GF-D8 (cell line): ENCODE results near the gene SERPINE1.

Experiments
- DNase-seq: peaks from one replicate; lab custom pipeline; 2025; lab: John Stamatoyannopoulos, UW

SERPINE1 gene

DNA sequence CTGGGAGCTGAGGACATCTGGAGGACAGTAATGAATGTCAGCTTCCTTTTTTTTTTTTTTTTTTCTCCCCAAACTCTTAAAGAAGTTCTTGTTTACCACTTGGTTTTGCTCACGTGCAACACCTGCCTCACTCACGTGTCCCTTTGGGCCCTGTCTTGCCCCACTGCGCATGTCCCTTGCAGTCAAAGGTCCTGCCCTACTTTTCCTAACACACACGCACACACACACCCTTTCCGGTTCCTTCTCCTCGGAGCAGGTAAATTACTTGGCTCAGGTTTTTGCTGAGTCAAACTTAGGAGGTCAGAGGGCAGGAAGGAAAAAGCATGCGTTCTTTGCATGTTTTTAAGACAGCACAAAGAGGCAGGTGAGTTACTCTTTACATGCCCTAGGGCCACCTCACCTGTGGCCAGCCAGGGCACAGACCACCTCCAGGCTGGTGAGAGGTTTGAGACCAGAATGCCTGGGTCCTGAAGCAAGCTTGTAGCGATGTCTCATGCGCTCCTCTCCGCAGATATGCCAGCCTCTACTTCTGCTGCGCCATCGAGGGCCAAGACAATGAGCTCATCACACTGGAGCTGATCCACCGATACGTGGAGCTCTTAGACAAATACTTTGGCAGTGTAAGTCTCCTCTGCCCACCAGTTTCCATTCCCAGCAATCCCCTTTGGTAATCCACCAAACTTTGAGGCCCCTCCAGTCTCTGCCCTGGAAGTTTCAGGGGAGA lies 30.1 kb downstream of the SERPINE1 start:
- DNase-seq: no peak

DNA sequence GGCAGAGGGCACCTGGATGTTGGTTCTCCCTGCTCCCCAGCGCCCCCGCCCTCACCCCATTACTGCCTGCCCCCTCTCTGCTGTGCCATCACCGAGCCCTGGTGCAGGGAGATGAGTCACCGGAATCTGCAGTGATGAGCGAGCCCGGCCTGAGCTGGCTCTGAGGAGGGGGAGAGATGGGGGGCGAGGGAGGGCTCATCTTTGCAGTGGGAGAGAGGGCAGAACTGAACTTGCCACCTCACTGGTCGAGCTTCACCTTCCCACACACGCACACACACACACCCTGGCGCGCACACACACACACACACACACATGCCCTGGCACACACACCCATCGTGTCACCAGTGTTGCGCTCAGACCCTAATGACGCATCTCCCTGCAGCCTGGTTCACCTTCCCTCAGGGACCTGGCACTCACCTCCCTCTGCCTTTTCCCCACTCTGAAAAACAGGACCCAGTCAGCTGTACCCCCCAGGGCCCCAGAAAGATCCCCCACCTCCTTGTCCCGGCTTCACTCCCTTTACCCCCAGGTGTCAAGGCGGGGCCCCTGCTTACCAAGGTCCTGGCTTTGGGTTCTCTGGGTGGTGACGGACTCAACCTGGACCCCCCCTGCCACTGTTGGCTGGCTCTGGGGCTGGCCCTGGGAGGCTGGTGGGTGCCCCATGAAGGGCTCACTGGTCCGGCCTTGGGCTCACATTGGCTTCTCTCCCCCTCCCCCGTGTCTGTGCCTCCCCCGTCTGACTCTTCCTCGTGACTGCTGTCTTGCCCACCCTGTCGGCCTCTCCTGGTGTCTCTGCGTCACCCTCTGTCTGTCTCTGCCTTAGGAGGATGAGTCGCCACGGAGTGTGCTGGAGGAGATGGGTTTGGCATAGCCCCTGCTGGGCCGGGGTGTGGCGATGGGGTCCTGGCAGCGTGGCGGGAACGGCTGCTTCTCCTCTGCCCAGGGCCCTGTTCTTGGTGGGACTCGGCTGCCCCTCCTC lies 33.1 kb downstream of the SERPINE1 start:
- no peak for DNase-seq

DNA sequence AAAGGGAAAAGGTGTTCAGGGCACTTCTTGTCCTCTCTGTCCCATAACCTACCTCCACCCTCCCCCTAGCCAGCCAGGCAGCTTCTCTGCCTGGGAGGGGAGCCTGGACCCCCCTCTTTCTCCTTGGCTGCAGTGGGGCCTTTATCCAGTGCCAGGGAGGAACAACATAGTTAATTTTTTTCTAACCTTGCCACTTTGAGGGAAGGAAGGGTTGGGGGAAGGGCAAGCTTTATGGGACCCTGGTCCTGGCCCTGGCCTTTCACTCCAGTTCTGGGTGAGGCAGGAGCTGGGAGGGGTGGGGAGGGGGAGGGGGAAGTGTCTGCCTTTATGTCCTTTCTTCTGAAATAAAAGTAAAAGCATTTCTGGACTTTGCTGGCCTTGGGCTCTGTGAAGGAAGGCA lies 34.0 kb downstream of the SERPINE1 start:
- no peak for DNase-seq

DNA sequence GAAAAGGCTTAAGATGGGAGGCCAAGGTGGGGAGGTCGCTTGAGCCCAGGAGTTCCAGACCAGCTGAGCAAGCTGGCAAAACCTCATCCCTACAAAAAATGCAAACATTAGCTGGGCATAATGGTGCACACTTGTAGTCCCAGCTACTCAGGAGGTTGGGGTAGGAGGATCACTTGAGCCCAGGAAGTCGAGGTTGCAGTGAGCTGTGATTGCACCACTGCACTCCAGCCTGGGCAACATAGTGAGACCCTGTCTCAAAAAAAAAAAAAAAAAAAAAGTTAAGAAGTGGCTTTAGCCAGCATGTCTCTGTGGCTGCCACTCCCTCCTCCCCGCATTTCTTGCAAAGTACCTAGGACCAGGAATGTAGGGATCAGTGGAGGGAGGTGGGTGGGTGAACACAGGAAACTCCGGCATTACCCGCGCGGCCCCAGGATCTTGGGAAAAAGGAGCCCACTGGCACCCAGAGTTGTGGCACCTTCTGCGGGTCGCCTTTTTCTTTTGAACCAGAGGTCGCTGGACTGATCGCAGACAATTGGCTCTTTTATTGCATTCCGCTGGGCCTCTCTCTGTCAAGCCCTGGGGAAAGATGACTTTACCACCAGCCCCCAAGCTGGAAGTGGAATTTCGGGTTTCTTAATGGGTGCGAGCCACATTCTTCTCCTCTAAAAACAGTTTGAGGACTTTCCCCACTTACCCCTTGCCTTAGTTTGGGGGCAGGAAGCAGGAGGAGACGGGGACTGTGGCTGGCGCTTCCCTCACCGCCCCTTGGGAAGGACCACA lies 35.0 kb downstream of the SERPINE1 start:
- no peak for DNase-seq

DNA sequence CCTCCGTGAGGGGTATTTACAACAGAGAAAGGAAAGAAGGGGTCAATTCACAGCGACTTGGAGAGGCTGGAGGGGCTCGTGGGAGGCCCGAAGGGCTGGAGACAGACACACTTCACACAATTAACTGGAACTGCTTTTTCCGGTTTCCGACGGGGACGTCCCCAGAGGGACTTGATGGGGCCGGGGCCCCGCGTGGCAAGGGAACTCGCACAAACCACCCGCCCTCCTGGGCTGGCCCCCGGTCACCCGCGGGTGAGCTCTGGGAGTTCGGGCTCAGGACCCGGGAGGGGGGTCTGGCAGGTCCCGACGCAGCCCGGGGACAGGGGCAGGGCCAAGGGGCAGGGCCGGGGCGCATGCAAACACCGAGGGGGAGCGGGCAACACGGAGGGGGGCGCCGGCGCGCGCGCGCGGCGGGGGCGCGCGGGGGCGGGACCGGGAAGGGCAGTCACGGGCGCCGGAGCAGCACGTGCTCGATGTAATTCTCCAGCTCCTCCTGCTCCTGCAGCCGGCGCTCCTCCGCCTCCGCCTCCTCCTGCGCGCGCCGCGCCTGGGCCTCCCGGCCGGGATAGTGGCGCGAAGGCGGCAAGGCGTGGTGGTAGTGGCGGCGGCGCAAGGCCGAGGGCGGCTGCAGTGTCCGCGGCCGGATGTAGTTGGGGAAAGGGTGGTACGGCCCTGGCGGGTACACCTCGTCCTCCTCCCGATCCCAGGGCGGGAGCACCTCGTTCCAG lies 35.8 kb downstream of the SERPINE1 start:
- no peak for DNase-seq

DNA sequence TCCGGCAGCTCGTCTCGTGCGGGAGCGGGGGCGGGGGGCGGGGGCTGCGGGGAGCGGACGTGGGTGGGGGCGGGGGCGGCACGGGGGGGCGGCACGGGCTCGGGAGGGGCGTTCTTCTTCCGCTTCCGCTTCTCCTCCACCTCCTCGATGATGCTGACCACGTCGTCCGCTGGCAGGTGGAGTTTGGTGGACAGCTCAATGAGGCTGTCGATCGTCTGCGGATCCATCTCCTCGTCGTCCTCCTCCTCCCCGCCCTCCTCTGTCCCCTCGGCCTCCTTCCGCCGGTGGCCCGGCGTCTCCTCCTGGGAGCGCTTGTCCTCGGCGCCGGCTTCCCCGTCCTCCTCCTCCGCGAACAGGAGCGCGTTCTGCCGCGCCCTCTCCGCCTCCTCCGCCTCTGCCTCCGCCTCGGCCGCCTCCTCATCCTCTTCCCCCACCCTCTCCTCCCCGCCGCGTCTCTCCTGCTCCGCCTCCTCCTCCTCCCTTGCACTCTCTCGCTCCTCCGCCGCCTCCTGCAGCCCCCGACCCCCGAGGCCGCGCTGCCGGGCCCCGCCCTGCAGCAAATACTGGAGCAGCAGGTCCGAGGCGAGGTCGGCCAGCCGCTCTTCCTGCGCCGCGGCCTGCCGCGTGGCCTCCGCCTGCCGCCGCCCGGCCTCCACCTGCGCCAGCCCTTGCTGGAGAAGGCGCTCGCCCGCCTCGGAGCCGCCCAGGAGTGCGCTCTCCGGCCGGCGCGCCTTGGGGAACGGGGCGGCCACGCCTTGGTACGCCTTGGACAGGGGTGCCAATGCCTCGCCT lies 36.6 kb downstream of the SERPINE1 start:
- no peak for DNase-seq

DNA sequence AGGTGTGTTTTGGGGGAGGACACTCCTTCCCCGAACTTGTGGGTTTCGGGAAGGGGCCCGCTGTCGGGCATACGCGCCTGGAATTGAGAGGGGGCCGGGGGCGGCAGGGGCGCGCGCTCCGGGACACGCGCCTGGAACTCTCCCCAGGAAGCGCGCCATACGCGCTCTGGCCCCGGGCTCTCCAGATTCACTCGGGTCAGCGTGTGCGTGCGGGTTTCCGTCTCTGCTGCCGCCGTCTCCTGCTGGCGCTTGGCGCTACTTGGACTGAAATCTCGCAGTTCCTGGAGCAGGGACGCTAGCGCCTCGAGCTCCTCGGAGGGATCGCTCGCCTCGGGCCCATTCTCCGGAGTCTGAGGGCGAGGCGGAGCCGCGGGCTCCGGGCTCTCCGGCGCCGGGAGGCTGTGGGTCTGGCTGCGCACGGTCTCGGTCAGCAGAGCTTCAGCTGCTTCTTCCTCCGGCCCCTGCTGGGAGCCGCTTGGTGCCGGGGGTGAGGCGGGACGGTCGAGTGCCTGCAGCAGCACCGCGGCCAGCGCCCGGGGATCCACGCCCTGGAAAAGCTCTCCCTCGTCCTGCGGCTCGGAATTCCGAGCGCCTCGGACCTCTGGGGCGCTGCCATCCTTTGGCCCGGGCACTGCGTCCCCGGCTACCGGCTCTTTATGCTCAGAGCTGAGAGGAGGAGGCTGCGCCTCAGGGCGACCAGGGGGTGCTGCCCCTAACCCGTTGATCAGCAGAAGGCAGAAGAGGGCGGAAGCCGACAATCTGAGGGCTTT lies 37.4 kb downstream of the SERPINE1 start:
- DNase-seq: no peak

DNA sequence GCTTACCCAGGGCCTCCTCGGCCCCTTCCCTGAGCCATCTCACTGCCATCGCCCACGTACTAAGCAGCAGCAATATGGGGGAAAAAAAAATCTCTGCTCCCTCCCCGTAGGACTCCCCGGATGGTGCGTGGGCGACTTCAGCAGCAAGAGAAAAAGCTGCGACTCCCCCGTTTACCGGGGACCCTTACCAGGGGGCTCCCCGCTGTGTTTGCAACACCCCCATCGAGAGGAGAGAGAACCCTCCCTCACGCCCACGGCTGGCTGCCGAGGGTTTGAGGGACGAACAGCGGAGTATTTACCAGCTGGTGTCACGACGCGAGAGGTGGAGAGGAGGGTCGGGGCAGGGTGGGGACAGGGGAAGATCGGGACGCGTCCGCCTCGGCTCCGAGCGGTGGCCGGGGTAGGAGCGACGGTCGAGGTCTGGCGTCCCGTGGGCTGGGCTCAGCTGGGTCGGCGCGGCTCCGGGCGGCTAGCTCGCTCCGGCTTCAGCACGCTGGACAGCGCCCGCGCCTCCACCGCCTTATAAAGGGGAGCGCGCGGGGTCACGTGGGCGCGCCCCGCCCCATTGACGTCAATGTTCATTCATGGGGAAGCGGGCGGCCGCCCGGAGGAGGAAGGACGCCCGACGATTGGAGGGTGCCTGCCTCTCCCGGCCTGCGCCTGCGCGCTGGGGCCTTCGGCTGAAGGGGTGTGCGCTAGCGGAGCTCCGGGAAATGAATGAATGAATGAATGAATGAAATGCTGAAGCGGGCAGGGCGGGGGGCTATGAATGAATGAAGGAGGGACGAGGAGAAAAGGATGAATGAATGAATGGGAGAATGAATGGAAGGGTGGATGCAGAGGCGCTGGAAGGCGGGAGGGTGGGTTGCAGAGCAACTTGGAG lies 38.4 kb downstream of the SERPINE1 start, which contains the start of gene VGF:
VGF (minus strand) TSS at position 495 of the 883 bp plus-strand sequence. CDS start 726 bp downstream, outside the sequence.
- DNase-seq: no peak

DNA sequence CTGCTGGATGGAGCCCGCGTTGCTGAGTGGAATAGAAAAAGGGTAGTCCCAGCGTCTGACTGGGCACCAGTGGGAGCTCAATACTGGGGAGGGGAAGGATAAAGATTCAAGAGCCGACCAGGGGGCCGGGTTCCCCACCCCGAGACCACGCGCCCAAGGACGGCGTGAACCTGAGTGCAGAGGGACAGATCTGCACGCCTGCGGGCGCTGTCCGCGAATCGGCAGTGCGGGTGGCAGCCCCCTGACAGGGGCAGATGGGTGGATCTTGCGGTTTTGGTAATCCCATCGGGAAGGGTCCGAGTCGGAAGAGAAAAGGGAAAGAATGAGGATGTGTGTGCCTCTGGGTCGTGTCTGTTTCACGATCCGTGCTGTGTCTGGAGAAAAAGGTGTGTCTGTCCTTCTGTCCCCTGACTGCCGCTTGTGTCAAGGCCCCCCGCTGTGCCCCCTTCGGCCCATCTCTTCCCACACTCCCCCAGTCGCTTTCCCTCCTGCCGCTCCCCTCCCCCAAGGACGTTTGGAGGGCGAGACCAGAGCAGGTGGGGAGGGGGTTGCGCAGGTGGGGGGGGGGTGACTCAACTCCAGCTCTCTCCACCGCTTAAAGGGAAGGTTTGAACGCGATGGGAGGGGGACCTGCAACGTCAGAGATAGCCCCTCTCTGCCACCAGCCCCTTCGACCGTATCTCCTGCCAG lies 39.2 kb downstream of the SERPINE1 start:
- DNase-seq: no peak

DNA sequence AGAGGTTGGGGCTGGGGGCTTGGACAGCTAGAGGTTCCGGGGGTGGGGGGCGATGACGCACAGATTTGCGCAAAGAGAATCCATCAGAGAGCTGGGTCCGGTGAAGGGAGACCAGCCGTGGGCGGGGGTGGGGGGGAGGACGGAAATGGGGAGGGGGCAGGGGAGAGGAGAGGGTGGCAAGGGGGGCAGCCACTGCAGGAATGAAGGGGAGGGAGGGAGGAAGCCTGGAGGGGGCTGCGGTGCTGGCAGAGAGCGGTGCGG lies 39.7 kb downstream of the SERPINE1 start:
- no peak for DNase-seq

DNA sequence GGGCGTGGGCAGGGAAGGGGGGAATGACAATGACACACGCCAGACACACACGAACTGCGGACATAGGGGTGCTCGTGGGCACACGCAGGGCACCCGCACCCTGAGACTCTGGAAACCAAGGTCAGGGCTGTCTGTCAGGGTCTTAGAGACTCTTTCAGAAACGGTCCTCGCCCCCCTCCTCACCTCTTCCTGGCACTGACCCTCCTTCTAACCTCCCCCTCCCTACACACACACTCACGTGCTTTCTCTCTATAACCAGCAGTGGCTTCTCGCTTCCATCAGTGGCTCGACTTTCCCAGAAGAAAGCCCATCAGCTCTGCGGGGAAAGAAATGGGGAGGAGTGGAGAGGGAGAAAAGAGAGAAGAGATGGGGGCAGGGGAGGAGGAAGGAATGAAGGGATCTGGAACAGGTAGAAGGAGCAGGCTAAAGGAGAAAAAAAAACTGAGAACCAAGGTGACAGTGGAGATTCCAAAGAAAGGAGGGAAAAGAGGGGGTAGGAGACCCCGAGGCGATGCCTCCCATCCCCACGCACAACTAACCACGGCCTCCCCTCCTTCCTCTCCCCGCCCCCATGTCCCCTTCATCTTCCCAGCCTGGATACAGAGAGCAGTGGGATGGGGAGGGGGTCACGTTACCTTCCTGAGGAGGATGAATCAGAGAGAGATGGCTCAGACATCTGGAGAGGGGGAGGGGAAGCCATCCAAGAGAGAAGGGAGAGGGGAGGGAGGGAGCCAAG lies 40.2 kb downstream of the SERPINE1 start:
- DNase-seq: no peak

DNA sequence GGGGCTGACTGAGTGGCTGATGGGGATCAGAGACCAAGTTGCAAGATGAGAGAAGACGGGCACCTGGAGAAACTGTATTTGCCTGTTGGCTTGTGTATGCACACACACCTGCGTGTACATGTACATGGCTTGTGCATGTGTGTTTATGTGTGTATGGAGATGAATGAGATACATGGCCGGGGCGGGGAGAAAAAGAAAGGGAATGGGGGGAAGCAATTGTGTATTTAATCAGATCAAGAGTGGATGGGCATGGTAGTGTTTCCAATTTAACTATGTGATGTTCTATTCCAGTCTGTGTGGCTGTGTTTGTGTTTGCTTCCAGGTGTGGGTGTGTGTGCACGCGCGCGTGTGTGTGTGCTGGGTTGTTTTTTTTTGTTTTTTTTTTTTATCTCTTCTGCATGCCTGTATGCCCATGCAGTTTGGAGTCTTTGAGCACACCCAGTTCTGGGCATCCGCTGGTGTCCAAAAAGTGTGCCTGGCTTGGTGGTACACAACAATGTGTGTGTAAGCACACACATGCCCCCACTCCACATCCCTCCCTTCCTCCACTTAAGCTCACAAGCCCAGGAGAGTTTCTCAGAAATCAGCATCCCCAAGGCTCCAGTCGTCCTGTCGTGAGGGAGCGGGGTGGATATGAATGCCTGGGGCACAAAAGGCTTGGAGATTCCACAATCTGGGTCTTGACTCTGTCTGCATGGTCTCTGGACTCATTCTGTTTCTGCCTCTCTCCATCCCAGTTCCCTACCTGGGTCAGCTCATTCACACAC lies 40.9 kb downstream of the SERPINE1 start:
- no peak for DNase-seq

DNA sequence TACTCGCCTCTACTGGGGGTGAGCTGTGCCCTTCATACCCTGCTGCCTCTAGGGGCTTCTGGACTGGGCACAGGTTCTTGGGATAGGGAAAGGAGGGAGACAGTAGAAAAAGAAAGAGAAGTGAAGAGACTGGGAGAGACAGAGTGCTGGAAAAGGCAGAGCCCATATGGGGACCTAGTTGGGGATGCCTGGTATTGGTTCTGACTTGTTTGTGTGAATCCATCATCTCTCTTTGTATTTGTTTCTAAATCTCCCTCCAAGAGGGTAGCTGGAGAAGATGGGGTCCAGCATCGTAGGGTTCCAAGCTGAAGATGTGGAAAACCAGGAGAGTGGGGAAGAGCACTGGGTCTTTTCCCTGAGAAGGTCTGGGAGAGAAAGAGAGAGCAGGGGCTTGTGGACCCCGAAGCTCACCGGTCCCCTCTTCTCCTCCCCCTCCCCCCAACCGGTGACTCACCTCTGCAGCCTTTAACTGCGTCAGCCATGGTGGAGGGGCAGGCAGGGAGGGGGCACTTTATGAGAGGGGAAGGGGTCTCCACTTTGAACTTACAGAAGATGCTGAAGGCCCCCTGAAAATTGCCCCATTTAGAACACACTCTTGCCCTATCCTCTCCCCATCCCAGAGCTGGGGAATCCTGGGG lies 41.6 kb downstream of the SERPINE1 start:
- no peak for DNase-seq

DNA sequence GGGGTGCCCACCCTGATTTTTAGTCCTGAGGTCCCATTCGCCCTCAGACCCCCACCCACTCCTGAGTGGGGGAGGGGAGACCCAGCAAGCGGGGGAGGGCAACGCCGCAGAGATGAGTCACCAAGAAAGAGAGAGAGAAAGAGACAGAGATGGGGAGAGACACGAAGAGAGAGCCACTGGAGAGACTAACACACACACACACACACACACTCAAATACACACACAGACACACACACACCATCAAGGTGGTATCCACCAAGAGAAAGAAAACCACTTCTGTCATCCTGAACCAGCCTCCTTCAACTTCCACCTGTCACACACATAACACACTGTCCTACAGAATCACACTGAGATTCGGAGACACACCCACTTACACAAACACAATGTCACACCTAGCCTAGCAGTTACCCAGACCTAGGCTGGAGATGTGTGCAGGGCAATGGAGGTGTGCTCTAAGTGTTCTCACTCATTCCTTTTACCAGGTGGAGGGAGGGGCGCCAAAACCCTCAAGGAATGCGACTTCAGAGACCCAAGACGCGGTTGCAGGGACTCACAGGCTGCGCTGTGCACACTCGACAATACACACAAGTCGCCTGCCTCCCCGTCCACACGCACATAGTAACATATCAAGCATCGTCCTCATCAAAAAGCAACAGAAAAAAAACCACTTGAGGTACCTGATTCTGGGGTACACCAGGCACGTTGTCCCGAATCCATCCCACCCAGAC lies 42.4 kb downstream of the SERPINE1 start:
- no peak for DNase-seq

DNA sequence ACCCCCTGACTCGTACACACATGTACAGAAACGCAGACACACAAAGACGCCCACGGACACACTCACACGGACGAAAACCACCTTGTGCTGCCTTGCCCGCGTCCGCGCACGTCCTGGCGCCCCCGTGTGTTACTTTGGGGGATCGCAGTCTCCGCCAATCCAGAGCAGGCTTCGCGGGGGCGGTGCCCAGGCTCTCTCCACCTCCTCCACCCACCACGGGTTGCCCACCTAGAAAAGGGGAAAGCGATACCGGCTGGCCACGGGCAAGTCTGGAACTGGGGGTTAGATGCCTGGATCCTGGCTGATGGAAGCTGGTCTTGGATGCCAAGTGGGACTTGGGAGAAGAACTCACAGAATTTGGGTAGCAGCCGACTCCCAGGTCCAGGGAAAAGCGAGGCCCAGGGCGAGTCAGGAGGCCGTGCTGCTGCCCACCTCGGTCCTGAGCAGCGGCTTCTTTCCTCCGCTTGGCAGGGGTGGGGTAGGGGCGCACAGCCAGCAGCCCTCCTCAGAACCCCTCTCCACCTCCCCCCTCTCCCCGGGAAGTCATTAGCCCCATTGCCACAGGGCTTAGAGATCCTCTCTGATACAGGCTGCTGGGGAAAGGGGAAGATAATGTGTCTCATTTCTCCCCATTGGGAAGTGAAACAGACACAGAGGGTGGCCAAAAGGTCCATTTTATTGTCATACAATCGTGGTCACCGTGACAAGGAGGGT lies 43.1 kb downstream of the SERPINE1 start:
- DNase-seq: no peak
